Right cardiac atrium (tissue), 5 donors: ENCODE measurements around the gene CSH1. TPM values are rescaled to one million over a fixed set of nuclear protein-coding genes. Genes with fewer than 3 reads are reported as not detected.
"Not testable (repeated sequence)": the region's sequence is repeated elsewhere in the genome, so short reads cannot be mapped to it uniquely, and the experiment has no call there.

Source experiments
- ATAC-seq, 2 donors: fragments of 200-7000 bp; cut with Tn5 transposase; one replicate each; pipeline versions ENCODE4 v1.8.0 to v1.9.1; 2020; ENCODE audit warnings: moderate library complexity in 2 of 2, mild to moderate bottlenecking in 1 of 2
- DNase-seq, 3 donors: peaks; one replicate each; pipeline ENCODE4 v3.0.0-alpha.2; 2020
- H3K27ac ChIP-seq: one replicate; pipeline ENCODE4 v1.5.1; 2013; ENCODE audit warnings: mild to moderate bottlenecking, low read length, control low read depth, moderate library complexity
- H3K27me3 ChIP-seq: one replicate; pipeline ENCODE4 v1.6.1; 2013; ENCODE audit not compliant: control insufficient read depth, insufficient read depth
- H3K4me1 ChIP-seq: one replicate; pipeline ENCODE4 v1.6.1; 2013; ENCODE audit warnings: low read length; ENCODE audit not compliant: control insufficient read depth, insufficient read depth
- H3K4me3 ChIP-seq: one replicate; pipeline ENCODE4 v1.5.1; 2013; ENCODE audit warnings: low read length, control low read depth
- H3K9me3 ChIP-seq: one replicate; pipeline ENCODE4 v1.6.1; 2013; ENCODE audit warnings: low read length; ENCODE audit not compliant: control insufficient read depth
- WGBS: extraction: QIAGEN DNeasy Blood & Tissue Kit; methylation state at CpG from one replicate; pipeline ENCODE4 v1.1.7; 2013; 5-methylcytosine and 5-hydroxymethylcytosine counted together
- intact Hi-C, 4 donors: fragments of 100-400 bp; cut with DNase I; formaldehyde crosslinking; loops; one replicate each; pipeline versions ENCODE4 v1.11.0 to v1.14.0; 2022 to 2023
- polyA plus RNA-seq: library from polyadenylated mRNA; stranded (reverse); fragments of 200-250 nt; gene quantifications from one replicate; pipeline ENCODE4 v1.2.3, GENCODE V29; 2013
- total RNA-seq, 4 donors: library from RNA; stranded (reverse); fragmentation: NEBNext Ultra II Directional; extraction: Animal tissue kit (Norgen Biotek cat#: 25700); gene quantifications; one replicate each; pipeline ENCODE4 v1.2.1, GENCODE V29; 2021
- donor health status: healthy with polysubstance abuse.
- donor health status: DM: no; HTN: yes; CAD: no.
- donor health status: DM: no; HTN: no; CAD: no.
- donor health status: DM: no; HTN: yes; CAD: no; lungs with severe emphysema.
- donor health status: DM: yes; HTN: yes; CAD: no.

CSH1 gene
- total and polyA plus RNA-seq, 5 donors: not detected

DNA sequence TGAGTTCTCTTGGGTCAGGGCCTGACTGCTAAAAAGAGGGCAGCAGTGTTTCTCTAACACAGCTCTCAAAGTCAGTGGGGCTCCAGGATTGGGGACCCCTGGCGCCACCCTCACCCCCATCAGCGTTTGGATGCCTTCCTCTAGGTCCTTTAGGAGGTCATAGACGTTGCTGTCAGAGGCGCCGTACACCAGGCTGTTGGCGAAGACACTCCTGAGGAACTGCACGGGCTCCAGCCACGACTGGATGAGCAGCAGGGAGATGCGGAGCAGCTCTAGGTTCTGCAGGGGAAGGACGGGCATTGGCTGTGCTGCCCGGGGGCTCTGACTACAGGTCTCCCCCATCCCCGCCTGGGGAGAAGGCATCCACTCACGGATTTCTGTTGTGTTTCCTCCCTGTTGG is 21.3 kb upstream of the CSH1 start:
- intact Hi-C loops: loop anchor here (2.0 to 10.0 kb wide), 7 partner anchors 73 to 367 kb away; partner anchors contain the start of genes ERN1 (in 3 of the 4), ICAM2 (in 2 of the 4) and PRR29 (in 1 of the 4)
- WGBS: 78% methylated on average over 13 of the region's 13 CpGs
- Histone ChIP-seq H3K27me3 (no peaks in the 10 kb centered on the region), H3K4me1 (no peaks in the 10 kb centered on the region), H3K9me3 (no peaks in the 10 kb centered on the region), H3K27ac (no peak overlapping the region), H3K4me3 (no peak overlapping the region)
- DNase-seq (no peak), ATAC-seq (no peak)

DNA sequence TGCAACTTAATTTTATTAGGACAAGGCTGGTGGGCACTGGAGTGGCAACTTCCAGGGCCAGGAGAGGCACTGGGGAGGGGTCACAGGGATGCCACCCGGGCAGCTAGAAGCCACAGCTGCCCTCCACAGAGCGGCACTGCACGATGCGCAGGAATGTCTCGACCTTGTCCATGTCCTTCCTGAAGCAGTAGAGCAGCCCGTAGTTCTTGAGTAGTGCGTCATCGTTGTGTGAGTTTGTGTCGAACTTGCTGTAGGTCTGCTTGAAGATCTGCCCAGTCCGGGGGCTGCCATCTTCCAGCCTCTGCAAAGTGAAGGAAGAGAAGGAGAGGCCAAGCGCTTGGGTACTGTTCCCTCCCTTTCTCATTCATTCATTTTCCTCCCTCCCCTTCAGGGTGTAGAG is 20.8 kb upstream of the CSH1 start:
- not testable (repeated sequence) for H3K27ac ChIP-seq, H3K27me3 ChIP-seq, H3K4me1 ChIP-seq, H3K9me3 ChIP-seq, ATAC-seq, DNase-seq, H3K4me3 ChIP-seq
- intact Hi-C loops: loop anchor here (5.0 to 10.0 kb wide), 6 partner anchors 75 to 368 kb away; partner anchors contain the start of genes ERN1 (in 3 of the 4), ICAM2 (in 2 of the 4) and PRR29 (in 1 of the 4)
- 85% methylated on average over 11 of the region's 11 CpGs for WGBS

DNA sequence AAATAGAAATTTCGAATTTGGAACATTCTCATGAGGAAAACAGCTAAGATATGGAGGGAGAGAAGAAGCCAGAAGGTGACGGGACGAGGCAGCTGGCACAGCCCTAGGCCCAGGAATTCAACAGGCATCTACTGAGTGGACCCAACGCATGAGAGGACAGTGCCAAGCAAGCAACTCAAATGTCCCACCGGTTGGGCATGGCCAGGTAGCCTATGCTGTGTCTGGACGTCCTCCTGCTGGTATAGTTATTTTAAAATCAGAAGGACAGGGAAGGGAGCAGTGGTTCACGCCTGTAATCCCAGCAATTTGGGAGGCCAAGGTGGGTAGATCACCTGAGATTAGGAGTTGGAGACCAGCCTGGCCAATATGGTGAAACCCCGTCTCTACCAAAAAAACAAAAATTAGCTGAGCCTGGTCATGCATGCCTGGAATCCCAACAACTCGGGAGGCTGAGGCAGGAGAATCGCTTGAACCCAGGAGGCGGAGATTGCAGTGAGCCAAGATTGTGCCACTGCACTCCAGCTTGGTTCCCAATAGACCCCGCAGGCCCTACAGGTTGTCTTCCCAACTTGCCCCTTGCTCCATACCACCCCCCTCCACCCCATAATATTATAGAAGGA is 20.3 kb upstream of the CSH1 start:
- Histone ChIP-seq H3K27me3 (no peaks in the 10 kb centered on the region), H3K27ac (no peak overlapping the region), H3K4me3 (no peak overlapping the region), H3K9me3 (no peaks in the 10 kb centered on the region), H3K4me1 (no peaks in the 10 kb centered on the region)
- DNase-seq (no peak), ATAC-seq (no peak)
- WGBS: 81% methylated on average over 12 of the region's 12 CpGs
- intact Hi-C loops: loop anchor here (5.0 to 10.0 kb wide), 6 partner anchors 76 to 368 kb away; partner anchors contain the start of genes ERN1 (in 3 of the 4), ICAM2 (in 2 of the 4) and PRR29 (in 1 of the 4)

DNA sequence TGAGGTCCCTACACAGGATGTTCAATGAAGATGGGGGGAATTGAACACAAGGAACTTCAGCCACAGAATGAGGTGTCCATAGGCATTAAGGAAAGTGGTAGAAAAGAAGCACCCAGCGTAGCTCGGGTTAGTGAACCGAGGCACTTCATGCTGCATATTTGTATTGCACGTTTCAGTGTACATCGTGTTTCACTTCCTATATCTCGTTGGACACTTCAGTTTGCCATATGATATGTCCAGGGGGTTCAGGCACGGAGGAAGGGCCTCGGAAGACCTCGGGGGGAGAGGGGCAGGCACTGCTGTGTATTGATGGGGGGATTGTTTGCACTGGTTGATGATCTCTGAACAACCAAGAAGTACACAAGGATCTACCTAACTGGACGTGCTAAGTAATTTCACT is 19.4 kb upstream of the CSH1 start:
- intact Hi-C loops: loop anchor here (5.0 to 10.0 kb wide), 6 partner anchors 77 to 369 kb away; partner anchors contain the start of genes ERN1 (in 3 of the 4), ICAM2 (in 2 of the 4) and PRR29 (in 1 of the 4)
- not testable (repeated sequence) for H3K27ac ChIP-seq, ATAC-seq, H3K4me3 ChIP-seq, DNase-seq, H3K4me1 ChIP-seq, H3K9me3 ChIP-seq, H3K27me3 ChIP-seq
- WGBS: 75% methylated on average over 10 of the region's 10 CpGs

DNA sequence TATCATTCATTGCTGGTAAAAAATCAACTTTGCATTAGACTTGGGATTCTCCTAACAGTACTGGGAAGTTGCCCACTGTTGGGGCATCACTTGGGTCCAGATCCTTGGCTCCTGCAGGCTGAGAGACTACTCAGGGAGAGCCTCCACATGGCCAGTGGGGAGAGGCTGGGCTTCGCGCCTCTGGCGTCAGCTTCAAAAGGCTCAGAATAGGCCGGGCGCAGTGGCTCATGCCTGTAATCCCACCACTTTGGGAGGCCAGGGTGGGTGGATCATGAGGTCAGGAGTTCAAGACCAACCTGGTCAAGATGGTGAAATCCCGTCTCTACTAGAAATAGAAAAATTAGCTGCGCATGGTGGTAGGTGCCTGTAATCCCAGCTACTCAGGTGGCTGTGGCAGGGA is 18.1 kb upstream of the CSH1 start:
- no peaks in the 10 kb centered on the region for H3K27me3 ChIP-seq
- WGBS: 95% methylated on average over 7 of the region's 7 CpGs
- intact Hi-C loops: loop anchor here in 3 of 4 donors (5.0 to 10.0 kb wide), 6 partner anchors 33 to 370 kb away; partner anchors contain the start of genes ICAM2 (in 3 of the 3), ERN1 (in 2 of the 3) and PRR29 (in 1 of the 3)
- H3K27ac ChIP-seq: no peak overlapping the region
- DNase-seq: no peak
- ATAC-seq: no peak
- no peak overlapping the region for H3K4me3 ChIP-seq
- H3K9me3 ChIP-seq: no peaks in the 10 kb centered on the region
- H3K4me1 ChIP-seq: no peaks in the 10 kb centered on the region

DNA sequence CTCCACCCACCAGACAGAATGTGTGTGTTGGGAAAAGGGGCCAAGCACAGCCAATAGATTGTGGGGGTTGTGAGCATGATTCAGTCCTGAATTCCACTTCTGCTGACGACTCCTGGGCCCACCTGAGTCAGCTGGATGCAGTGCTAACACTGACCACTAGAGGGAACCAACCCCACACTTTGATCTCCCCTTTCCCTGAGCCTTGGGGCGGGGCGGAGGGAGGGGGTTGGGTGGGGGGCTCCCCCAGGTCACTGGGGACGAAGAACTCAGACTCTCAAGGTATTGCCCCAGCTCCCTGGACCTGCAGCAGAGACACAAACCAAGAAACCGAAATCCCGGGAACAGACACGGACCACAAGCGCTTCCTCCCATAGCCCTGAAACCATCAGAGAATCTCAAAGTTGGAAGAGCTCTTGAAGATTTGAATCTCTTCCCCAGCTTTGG is 15.3 kb upstream of the CSH1 start:
- intact Hi-C loops: loop anchor here in 3 of 4 donors (5.0 to 10.0 kb wide), 6 partner anchors 36 to 373 kb away; partner anchors contain the start of genes ICAM2 (in 3 of the 3), ERN1 (in 2 of the 3) and PRR29 (in 1 of the 3)

DNA sequence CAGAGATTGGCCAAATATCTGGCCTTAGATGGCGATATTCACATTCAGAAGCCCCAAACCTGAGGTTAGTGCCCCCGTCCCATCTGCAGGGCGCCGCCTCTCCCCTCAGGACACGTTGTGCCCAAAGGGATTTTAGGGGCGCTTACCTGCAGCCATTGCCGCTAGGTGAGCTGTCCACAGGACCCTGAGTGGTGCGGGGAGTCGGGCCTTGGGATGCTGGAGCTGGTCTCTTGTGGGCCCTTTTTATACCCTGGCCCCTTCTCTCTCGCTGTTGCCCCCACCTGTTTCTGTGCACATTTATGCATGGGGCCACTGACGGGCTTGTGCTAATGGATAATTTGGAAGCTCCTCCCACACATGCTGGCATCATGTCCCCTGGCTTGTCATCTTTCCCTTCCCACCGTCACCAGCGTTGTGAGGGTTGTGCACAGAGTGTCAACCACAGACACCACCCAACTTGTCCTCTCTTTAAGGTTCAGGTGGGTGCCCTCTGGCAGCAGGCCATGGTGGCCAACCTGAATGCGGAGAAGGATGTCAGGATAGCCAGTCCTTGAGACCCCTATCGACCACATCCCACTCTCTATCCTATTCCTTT is 14.8 kb upstream of the CSH1 start, which contains the start of gene CSHL1:
Gene CSHL1 (minus strand): TSS at position 218 of the 595 bp plus-strand sequence. CDS start 62 bp downstream, at position 156.
- H3K27ac ChIP-seq: no peak within 1 kb of the TSS
- no peaks in the 10 kb centered on the region for H3K27me3 ChIP-seq
- intact Hi-C loops: loop anchor here in 3 of 4 donors (5.0 to 10.0 kb wide), 6 partner anchors 36 to 374 kb away; partner anchors contain the start of genes ICAM2 (in 3 of the 3), ERN1 (in 2 of the 3) and PRR29 (in 1 of the 3)
- no peaks in the 10 kb centered on the region for H3K4me1 ChIP-seq
- H3K9me3 ChIP-seq: no peaks in the 10 kb centered on the region
- ATAC-seq (no peak), DNase-seq (peak in 1 of 3 donors; percentile 41)
- no peak within 1 kb of the TSS for H3K4me3 ChIP-seq
- WGBS: 65% methylated on average over 15 of the region's 15 CpGs

More for the DNA sequence above, 15.3 kb upstream of the CSH1 start:
- Histone ChIP-seq H3K9me3 (no peaks in the 10 kb centered on the region), H3K4me1 (no peaks in the 10 kb centered on the region), H3K4me3 (no peak overlapping the region), H3K27me3 (no peaks in the 10 kb centered on the region), H3K27ac (no peak overlapping the region)
- DNase-seq (peak in 1 of 3 donors; percentile 47), ATAC-seq (peak in 1 of 2 donors; percentile 66)
- 40% methylated on average over 8 of the region's 8 CpGs for WGBS

DNA sequence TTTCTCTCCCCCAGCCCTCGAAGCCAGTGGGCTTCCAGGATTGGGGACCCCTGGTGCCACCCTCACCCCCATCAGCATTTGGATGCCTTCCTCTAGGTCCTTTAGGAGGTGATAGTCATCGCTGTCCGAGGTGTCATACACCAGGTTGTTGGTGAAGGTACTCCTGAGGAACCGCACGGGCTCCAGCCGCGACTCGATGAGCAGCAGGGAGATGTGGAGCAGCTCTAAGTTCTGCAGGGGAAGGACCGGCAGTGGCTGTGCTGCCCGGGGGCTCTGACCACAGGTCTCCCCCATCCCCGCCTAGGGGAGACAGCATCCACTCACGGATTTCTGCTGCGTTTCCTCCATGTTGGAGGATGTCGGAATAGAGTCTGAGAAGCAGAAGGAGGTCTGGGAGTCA is 13.7 kb upstream of the CSH1 start:
- H3K4me3 ChIP-seq: no peak overlapping the region
- 81% methylated on average over 14 of the region's 14 CpGs for WGBS
- ATAC-seq (no peak), DNase-seq (peak in 1 of 3 donors; percentile 33)
- no peaks in the 10 kb centered on the region for H3K4me1 ChIP-seq
- no peak overlapping the region for H3K27ac ChIP-seq
- H3K9me3 ChIP-seq: no peaks in the 10 kb centered on the region
- no peaks in the 10 kb centered on the region for H3K27me3 ChIP-seq
- intact Hi-C loops: loop anchor here in 3 of 4 donors (5.0 to 10.0 kb wide), 6 partner anchors 37 to 375 kb away; partner anchors contain the start of genes ICAM2 (in 3 of the 3), ERN1 (in 2 of the 3) and PRR29 (in 1 of the 3)

DNA sequence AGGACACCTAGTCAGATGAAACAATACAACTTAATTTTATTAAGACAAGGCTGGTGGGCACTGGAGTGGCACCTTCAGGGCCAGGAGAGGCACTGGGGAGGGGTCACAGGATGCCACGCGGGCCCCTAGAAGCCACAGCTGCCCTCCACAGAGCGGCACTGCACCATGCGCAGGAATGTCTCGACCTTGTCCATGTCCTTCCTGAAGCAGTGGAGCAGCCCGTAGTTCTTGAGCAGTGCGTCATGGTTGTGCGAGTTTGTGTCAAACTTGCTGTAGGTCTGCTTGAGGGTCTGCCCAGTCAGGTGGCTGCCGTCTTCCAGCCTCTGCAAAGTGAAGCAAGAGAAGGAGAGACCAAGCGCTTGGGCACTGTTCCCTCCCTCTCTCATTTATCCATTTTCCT is 13.2 kb upstream of the CSH1 start:
- H3K27ac ChIP-seq, ATAC-seq, H3K4me1 ChIP-seq, intact Hi-C loops, H3K9me3 ChIP-seq, H3K4me3 ChIP-seq, H3K27me3 ChIP-seq, DNase-seq: not testable (repeated sequence)
- 89% methylated on average over 10 of the region's 10 CpGs for WGBS

DNA sequence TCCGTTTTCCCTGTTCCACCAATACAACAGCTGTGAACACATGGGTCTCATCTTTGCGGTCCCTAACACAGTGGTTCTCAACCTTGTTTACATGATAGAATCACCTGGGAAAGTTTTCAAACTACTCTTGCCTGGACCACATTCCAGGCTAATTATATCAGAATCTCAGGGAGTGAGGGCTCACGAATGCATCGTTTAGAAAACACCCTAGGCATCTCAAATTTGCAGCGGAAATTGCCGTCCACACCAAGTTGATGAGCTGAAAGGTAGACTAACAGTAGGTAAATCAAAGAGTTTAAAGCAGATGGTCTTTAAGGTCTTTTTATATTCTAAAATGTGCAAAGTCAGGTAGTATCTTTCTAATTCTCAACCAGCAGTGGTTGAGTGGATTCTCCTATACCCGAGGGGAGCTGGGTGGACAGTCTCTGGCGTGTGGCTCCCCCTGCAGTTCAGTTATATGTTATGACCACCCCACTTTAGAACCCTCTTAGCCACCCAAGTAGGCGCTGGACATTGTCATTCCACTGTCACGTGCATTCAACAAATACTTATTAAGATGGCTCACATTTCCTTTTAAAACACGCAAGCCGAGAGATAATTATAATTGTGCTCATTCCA is 10.9 kb upstream of the CSH1 start:
- WGBS: 59% methylated on average over 11 of the region's 12 CpGs
- H3K9me3 ChIP-seq, H3K4me1 ChIP-seq, intact Hi-C loops, H3K27me3 ChIP-seq, H3K27ac ChIP-seq, DNase-seq, H3K4me3 ChIP-seq: not testable (repeated sequence)
- peak in 1 of 2 donors; percentile 40 for ATAC-seq
